Measurements from ENCODE around the gene RPL36AL.

DNA sequence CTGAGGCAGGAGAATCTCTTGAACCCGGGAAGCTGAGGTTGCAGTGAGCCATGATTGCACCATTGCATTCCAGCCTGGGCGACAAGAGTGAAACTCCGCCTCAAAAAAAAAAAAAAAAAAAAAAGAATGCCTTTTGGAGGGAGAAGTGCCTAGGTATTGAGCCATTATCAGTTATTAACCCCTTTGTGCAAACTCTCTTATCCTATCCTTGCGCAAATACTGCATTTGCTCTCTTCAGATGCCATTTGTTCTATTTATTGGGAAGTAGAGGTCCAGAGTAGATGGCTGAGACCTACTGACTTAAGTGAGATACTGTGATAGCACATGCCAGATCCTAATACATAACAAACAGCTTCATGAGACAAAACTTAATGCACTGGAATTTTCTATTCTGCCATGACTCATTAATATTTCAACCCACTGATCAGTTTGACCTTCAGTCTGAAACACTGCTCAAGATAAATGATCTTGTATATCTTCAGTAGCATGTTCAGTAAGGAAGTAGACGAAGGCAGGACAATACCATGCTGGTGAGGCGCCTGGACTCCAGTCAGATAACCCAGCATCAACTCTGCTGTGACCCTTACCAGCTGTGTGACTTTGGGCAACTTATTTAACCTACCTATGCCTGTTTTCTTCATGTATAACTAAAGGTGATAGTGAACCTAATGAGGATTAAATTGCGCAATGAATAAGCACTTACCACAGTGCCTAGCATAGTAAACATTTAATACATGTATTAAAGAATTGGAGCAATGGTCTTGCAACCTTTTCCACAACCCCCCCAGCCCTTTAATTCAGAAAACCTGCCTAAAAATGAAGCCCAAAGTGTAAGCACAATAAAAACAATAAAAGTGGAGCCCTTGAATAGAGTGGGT, 20.4 kb upstream of the RPL36AL start:
- TF ChIP-seq, protein P1, sequence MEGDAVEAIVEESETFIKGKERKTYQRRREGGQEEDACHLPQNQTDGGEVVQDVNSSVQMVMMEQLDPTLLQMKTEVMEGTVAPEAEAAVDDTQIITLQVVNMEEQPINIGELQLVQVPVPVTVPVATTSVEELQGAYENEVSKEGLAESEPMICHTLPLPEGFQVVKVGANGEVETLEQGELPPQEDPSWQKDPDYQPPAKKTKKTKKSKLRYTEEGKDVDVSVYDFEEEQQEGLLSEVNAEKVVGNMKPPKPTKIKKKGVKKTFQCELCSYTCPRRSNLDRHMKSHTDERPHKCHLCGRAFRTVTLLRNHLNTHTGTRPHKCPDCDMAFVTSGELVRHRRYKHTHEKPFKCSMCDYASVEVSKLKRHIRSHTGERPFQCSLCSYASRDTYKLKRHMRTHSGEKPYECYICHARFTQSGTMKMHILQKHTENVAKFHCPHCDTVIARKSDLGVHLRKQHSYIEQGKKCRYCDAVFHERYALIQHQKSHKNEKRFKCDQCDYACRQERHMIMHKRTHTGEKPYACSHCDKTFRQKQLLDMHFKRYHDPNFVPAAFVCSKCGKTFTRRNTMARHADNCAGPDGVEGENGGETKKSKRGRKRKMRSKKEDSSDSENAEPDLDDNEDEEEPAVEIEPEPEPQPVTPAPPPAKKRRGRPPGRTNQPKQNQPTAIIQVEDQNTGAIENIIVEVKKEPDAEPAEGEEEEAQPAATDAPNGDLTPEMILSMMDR (IDR thresholded peaks at IDR 0.05 in 2 of 3, conservative IDR thresholded peaks at IDR 0.05 in 1 of 3; ENCODE audit: control insufficient read depth in 2 of 3, extremely low read depth in 1 of 3, insufficient read depth in 1 of 3, low read depth in 3 of 3, low read length in 3 of 3): no peak
- TF ChIP-seq HDAC2 (IDR thresholded peaks at IDR 0.05): no peak
- TF ChIP-seq EZH2 (IDR thresholded peaks at IDR 0.05; ENCODE audit: borderline replicate concordance, control insufficient read depth, low read depth, low read length): no peak
- TF ChIP-seq, protein P2, sequence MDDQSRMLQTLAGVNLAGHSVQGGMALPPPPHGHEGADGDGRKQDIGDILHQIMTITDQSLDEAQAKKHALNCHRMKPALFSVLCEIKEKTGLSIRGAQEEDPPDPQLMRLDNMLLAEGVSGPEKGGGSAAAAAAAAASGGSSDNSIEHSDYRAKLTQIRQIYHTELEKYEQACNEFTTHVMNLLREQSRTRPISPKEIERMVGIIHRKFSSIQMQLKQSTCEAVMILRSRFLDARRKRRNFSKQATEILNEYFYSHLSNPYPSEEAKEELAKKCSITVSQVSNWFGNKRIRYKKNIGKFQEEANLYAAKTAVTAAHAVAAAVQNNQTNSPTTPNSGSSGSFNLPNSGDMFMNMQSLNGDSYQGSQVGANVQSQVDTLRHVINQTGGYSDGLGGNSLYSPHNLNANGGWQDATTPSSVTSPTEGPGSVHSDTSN (IDR thresholded peaks at IDR 0.05; ENCODE audit: insufficient replicate concordance, low read depth, low read length): no peak
- TF ChIP-seq EP300 (IDR thresholded peaks at IDR 0.05; ENCODE audit: borderline replicate concordance in 1 of 2, control insufficient read depth in 1 of 2, low read depth in 2 of 2, low read length in 2 of 2): no peak
- no peak for TF ChIP-seq RAD21 (IDR thresholded peaks at IDR 0.05; ENCODE audit: insufficient read depth, low read depth, low read length)
- TF ChIP-seq NR2C1 (IDR thresholded peaks at IDR 0.05): no peak
- no peak for TF ChIP-seq MEF2B (IDR thresholded peaks at IDR 0.05; ENCODE audit: partially characterized antibody, poor library complexity, severe bottlenecking)
- TF ChIP-seq KDM1A (IDR thresholded peaks at IDR 0.05; ENCODE audit: borderline replicate concordance): no peak
- TF ChIP-seq YY1 (IDR thresholded peaks at IDR 0.05; ENCODE audit: low read depth, low read length): no peak
- TF ChIP-seq ZNF24 (IDR thresholded peaks at IDR 0.05): no peak
- TF ChIP-seq, protein P3, sequence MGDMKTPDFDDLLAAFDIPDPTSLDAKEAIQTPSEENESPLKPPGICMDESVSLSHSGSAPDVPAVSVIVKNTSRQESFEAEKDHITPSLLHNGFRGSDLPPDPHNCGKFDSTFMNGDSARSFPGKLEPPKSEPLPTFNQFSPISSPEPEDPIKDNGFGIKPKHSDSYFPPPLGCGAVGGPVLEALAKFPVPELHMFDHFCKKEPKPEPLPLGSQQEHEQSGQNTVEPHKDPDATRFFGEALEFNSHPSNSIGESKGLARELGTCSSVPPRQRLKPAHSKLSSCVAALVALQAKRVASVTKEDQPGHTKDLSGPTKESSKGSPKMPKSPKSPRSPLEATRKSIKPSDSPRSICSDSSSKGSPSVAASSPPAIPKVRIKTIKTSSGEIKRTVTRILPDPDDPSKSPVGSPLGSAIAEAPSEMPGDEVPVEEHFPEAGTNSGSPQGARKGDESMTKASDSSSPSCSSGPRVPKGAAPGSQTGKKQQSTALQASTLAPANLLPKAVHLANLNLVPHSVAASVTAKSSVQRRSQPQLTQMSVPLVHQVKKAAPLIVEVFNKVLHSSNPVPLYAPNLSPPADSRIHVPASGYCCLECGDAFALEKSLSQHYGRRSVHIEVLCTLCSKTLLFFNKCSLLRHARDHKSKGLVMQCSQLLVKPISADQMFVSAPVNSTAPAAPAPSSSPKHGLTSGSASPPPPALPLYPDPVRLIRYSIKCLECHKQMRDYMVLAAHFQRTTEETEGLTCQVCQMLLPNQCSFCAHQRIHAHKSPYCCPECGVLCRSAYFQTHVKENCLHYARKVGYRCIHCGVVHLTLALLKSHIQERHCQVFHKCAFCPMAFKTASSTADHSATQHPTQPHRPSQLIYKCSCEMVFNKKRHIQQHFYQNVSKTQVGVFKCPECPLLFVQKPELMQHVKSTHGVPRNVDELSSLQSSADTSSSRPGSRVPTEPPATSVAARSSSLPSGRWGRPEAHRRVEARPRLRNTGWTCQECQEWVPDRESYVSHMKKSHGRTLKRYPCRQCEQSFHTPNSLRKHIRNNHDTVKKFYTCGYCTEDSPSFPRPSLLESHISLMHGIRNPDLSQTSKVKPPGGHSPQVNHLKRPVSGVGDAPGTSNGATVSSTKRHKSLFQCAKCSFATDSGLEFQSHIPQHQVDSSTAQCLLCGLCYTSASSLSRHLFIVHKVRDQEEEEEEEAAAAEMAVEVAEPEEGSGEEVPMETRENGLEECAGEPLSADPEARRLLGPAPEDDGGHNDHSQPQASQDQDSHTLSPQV (IDR thresholded peaks at IDR 0.05): no peak
- TF ChIP-seq FOXK2 (IDR thresholded peaks at IDR 0.05): no peak
- TF ChIP-seq, protein P4, sequence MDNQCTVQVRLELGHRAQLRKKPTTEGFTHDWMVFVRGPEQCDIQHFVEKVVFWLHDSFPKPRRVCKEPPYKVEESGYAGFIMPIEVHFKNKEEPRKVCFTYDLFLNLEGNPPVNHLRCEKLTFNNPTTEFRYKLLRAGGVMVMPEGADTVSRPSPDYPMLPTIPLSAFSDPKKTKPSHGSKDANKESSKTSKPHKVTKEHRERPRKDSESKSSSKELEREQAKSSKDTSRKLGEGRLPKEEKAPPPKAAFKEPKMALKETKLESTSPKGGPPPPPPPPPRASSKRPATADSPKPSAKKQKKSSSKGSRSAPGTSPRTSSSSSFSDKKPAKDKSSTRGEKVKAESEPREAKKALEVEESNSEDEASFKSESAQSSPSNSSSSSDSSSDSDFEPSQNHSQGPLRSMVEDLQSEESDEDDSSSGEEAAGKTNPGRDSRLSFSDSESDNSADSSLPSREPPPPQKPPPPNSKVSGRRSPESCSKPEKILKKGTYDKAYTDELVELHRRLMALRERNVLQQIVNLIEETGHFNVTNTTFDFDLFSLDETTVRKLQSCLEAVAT (IDR thresholded peaks at IDR 0.05): no peak
